ENCODE measurements around the gene XPO6.
A peak's percentile ranks its signal among the peaks of the same experiment; 100 is the strongest.

DNA sequence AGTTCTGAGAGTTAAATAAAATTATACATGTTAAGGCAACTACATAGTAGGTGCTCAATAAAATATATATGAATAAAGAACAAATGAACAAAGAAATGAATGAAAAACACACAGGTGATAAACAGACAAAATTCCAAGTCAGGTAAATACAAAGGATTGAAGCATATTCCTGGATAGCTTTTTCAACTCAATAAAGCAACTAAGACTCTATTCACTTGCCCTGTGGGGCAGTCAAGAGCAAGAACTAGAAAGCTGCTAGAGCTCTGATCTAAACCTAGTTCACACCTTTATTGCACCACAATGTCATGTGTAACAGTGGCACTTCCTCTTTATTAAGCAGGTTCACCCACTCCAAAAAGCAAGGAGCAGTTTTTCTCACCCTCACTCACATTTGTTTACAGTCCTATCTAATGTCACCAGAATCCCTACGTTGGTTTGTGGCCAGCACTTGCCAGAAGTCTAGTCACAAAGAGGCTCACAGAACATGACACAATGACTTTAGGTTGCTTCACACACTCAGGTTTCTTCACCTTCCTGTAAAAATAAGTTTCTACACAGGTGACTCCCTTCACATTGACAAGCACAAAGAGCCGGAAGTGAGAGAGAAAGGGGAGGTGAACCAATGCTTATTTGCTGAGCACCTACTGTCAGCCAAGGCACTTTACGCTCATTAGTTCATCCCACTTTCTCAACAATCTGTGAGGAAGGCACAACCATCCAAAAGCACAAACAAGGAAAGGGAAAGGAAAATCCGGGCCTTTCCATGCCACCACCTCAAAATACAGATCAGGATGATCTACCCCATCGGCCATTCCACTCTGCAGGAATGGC is 70.8 kb downstream of the XPO6 start:
- TF ChIP-seq POLR2A (IDR thresholded peaks at IDR 0.05), result peak in 1 of 4 donors; percentile 46
- TF ChIP-seq, protein P1, sequence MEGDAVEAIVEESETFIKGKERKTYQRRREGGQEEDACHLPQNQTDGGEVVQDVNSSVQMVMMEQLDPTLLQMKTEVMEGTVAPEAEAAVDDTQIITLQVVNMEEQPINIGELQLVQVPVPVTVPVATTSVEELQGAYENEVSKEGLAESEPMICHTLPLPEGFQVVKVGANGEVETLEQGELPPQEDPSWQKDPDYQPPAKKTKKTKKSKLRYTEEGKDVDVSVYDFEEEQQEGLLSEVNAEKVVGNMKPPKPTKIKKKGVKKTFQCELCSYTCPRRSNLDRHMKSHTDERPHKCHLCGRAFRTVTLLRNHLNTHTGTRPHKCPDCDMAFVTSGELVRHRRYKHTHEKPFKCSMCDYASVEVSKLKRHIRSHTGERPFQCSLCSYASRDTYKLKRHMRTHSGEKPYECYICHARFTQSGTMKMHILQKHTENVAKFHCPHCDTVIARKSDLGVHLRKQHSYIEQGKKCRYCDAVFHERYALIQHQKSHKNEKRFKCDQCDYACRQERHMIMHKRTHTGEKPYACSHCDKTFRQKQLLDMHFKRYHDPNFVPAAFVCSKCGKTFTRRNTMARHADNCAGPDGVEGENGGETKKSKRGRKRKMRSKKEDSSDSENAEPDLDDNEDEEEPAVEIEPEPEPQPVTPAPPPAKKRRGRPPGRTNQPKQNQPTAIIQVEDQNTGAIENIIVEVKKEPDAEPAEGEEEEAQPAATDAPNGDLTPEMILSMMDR (IDR thresholded peaks at IDR 0.05), result no peak
